Fibroblast of gingiva (primary cell): ENCODE measurements around the gene SMOC2.

Source experiments
- DNase-seq: peaks from one replicate; pipeline ENCODE4 v3.0.0-alpha.2; 2011; ENCODE audit warnings: low read depth

Gene SMOC2

GRCh38 chr6:168415098-168415992, 25.6 kb upstream of the SMOC2 start:
- DNase-seq: no peak

GRCh38 chr6:168415993-168416530, 24.9 kb upstream of the SMOC2 start:
- no peak for DNase-seq

GRCh38 chr6:168416531-168416930, 24.5 kb upstream of the SMOC2 start:
- no peak for DNase-seq

GRCh38 chr6:168417191-168417590, 23.8 kb upstream of the SMOC2 start:
- no peak for DNase-seq

GRCh38 chr6:168417679-168418557, 23.1 kb upstream of the SMOC2 start:
- DNase-seq: no peak

GRCh38 chr6:168418711-168419121, 22.3 kb upstream of the SMOC2 start:
- no peak for DNase-seq

- no peak for DNase-seq
Observed at GRCh38 chr6:168419569-168419968, 21.4 kb upstream of the SMOC2 start.

GRCh38 chr6:168420084-168420483, 20.9 kb upstream of the SMOC2 start:
- DNase-seq: no peak

GRCh38 chr6:168420706-168421105, 20.3 kb upstream of the SMOC2 start:
- no peak for DNase-seq

GRCh38 chr6:168427184-168427583, 13.8 kb upstream of the SMOC2 start:
- no peak for DNase-seq

GRCh38 chr6:168428052-168428826, 12.7 kb upstream of the SMOC2 start:
- DNase-seq: no peak

GRCh38 chr6:168428863-168429262, 12.1 kb upstream of the SMOC2 start:
- DNase-seq: no peak

- DNase-seq: no peak
Observed at GRCh38 chr6:168432196-168432595, 8.8 kb upstream of the SMOC2 start.

GRCh38 chr6:168433898-168434297, 7.1 kb upstream of the SMOC2 start:
- no peak for DNase-seq

- DNase-seq: no peak
Observed at GRCh38 chr6:168434505-168434904, 6.5 kb upstream of the SMOC2 start.

GRCh38 chr6:168437751-168438150, 3.2 kb upstream of the SMOC2 start:
- no peak for DNase-seq

GRCh38 chr6:168438783-168439520, 2.0 kb upstream of the SMOC2 start:
- no peak for DNase-seq

GRCh38 chr6:168439794-168440450, 1.1 kb upstream of the SMOC2 start:
- no peak for DNase-seq

GRCh38 chr6:168441434-168442391, 729 bp downstream of the SMOC2 start:
- no peak for DNase-seq
